Osteoblast (primary cell): ENCODE data around the gene EID1. TPM values are rescaled to one million over a fixed set of nuclear protein-coding genes. Genes with fewer than 3 reads are reported as not detected.

Source experiments
- DNase-seq: peaks from one replicate; pipeline ENCODE4 v3.0.0; 2011; ENCODE audit warnings: low spot score, mixed read lengths; ENCODE audit not compliant: insufficient read length; ENCODE audit errors: missing footprints
- H2AFZ ChIP-seq: 2 replicates; pipeline ENCODE4 v1.6.0; 2011; ENCODE audit warnings: mild to moderate bottlenecking, low read length
- H3K27ac ChIP-seq: 2 replicates; pipeline ENCODE4 v1.5.1; 2011; ENCODE audit warnings: mild to moderate bottlenecking, low read depth, low read length, moderate library complexity
- H3K27me3 ChIP-seq: 2 replicates; pipeline ENCODE4 v1.6.0; 2012; ENCODE audit warnings: mild to moderate bottlenecking, control low read depth, inconsistent platforms, low read length, moderate library complexity; ENCODE audit not compliant: insufficient read depth
- H3K36me3 ChIP-seq: 2 replicates; pipeline ENCODE4 v1.5.1; 2011; ENCODE audit warnings: mild to moderate bottlenecking, low read length, control low read depth, moderate library complexity; ENCODE audit not compliant: insufficient read depth
- H3K4me1 ChIP-seq: 2 replicates; pipeline ENCODE4 v1.5.1; 2011; ENCODE audit warnings: mild to moderate bottlenecking, low read length, control low read depth, moderate library complexity; ENCODE audit not compliant: insufficient read depth
- H3K4me2 ChIP-seq: 2 replicates; pipeline ENCODE4 v1.6.0; 2011; ENCODE audit warnings: mild to moderate bottlenecking, low read length; ENCODE audit not compliant: insufficient read depth
- H3K4me3 ChIP-seq: fragments of 200-600 bp; sonication (generic); 3 replicates; pipeline ENCODE4 v1.5.1; 2012; ENCODE audit warnings: mild to moderate bottlenecking, low read length, inconsistent platforms; ENCODE audit not compliant: insufficient read depth
- H3K79me2 ChIP-seq: 2 replicates; pipeline ENCODE4 v1.6.0; 2012; ENCODE audit warnings: mild to moderate bottlenecking, low read length, control low read depth, inconsistent platforms; ENCODE audit not compliant: insufficient read depth
- H3K9me3 ChIP-seq: 2 replicates; pipeline ENCODE4 v1.5.1; 2011; ENCODE audit warnings: low read depth, low read length, control low read depth
- H4K20me1 ChIP-seq: 2 replicates; pipeline ENCODE4 v1.6.0; 2012; ENCODE audit warnings: mild to moderate bottlenecking, low read length, control low read depth; ENCODE audit not compliant: insufficient read depth
- CTCF ChIP-seq: IDR thresholded peaks from 2 replicates; pipeline ENCODE4 v1.5.1; 2011; ENCODE audit warnings: mild to moderate bottlenecking, low read depth, low read length, moderate library complexity; ENCODE audit errors: extremely low read depth
- total RNA-seq: library from RNA; depleted of rRNA; stranded (reverse); fragments of >200 nt; gene quantifications from 2 replicates; pipeline ENCODE4 v1.2.3, GENCODE V29; 2012

EID1 gene
- total RNA-seq, 1 donor, result 206 TPM

- Histone ChIP-seq H3K9me3 (no peaks in the 10 kb centered on the region), H3K79me2 (no peaks in the 10 kb centered on the region), H3K4me1 (no peaks in the 10 kb centered on the region), H3K36me3 (no peaks in the 10 kb centered on the region), H2AFZ (no peak overlapping the region), H3K27ac (no peak overlapping the region), H3K4me2 (no peak overlapping the region), H4K20me1 (no peaks in the 10 kb centered on the region), H3K4me3 (no peak overlapping the region), H3K27me3 (peaks cover 3% of the 10 kb centered on the region)
- no peak for DNase-seq
- peak; percentile 14 for TF ChIP-seq CTCF
Measured at GRCh38 chr15:48914717-48915116, 36.8 kb downstream of the EID1 start.

- Histone ChIP-seq H3K36me3 (no peaks in the 10 kb centered on the region), H2AFZ (no peak overlapping the region), H3K79me2 (no peaks in the 10 kb centered on the region), H3K27me3 (peaks cover 3% of the 10 kb centered on the region), H3K4me3 (no peak overlapping the region), H3K27ac (no peak overlapping the region), H3K9me3 (no peaks in the 10 kb centered on the region), H3K4me2 (no peak overlapping the region), H3K4me1 (no peaks in the 10 kb centered on the region), H4K20me1 (no peaks in the 10 kb centered on the region)
- no peak for TF ChIP-seq CTCF
- DNase-seq, result no peak
Measured at GRCh38 chr15:48915861-48916260, 37.9 kb downstream of the EID1 start.

- H3K36me3 ChIP-seq, result no peaks in the 10 kb centered on the region
- H3K27ac ChIP-seq, result no peak overlapping the region
- H3K9me3 ChIP-seq, result no peaks in the 10 kb centered on the region
- no peaks in the 10 kb centered on the region for H3K79me2 ChIP-seq
- H3K4me2 ChIP-seq, result no peak overlapping the region
- no peak overlapping the region for H3K4me3 ChIP-seq
- H2AFZ ChIP-seq, result no peak overlapping the region
- no peak for DNase-seq
- H3K4me1 ChIP-seq, result no peaks in the 10 kb centered on the region
- TF ChIP-seq CTCF, result no peak
- H3K27me3 ChIP-seq, result peaks cover 3% of the 10 kb centered on the region
- no peaks in the 10 kb centered on the region for H4K20me1 ChIP-seq
Measured at GRCh38 chr15:48916721-48917120, 38.8 kb downstream of the EID1 start.

GRCh38 chr15:48922046-48922445 lies 44.1 kb downstream of the EID1 start:
- H3K4me3 ChIP-seq, result no peak overlapping the region
- no peak for TF ChIP-seq CTCF
- H3K27ac ChIP-seq, result no peak overlapping the region
- H3K27me3 ChIP-seq, result no peaks in the 10 kb centered on the region
- H3K4me1 ChIP-seq, result peaks cover 10% of the 10 kb centered on the region
- H4K20me1 ChIP-seq, result no peaks in the 10 kb centered on the region
- H2AFZ ChIP-seq, result no peak overlapping the region
- DNase-seq, result no peak
- no peaks in the 10 kb centered on the region for H3K9me3 ChIP-seq
- no peaks in the 10 kb centered on the region for H3K79me2 ChIP-seq
- no peak overlapping the region for H3K4me2 ChIP-seq
- H3K36me3 ChIP-seq, result no peaks in the 10 kb centered on the region
